Neural cell (in vitro differentiated cells): ENCODE measurements around the gene ZNF283. TPM values are rescaled to one million over a fixed set of nuclear protein-coding genes. Genes with fewer than 3 reads are reported as not detected.

Source experiments
- H2AFZ ChIP-seq: fragments of 200-600, 300-800 bp; sonication (generic), shearing (Covaris generic); 2 replicates; pipeline ENCODE4 v1.6.0; 2014; ENCODE audit warnings: low read depth, mild to moderate bottlenecking, antibody characterized with exemption, low read length, moderate library complexity
- H3F3A ChIP-seq: fragments of 200-600 bp; shearing (Covaris generic); 2 replicates; pipeline ENCODE4 v1.6.1; 2016; ENCODE audit warnings: mild to moderate bottlenecking, moderate library complexity, mixed read lengths, antibody characterized with exemption, low read length; ENCODE audit not compliant: insufficient read depth, poor library complexity, severe bottlenecking
- H3K27ac ChIP-seq: fragments of 200-600, 300-800 bp; sonication (generic), shearing (Covaris generic); 2 replicates; pipeline ENCODE4 v1.5.1; 2014; ENCODE audit warnings: mild to moderate bottlenecking, low read length, moderate library complexity
- H3K27me3 ChIP-seq: fragments of 300-800, 200-600 bp; sonication (generic), shearing (Covaris generic); 2 replicates; pipeline ENCODE4 v1.6.0; 2014; ENCODE audit warnings: mild to moderate bottlenecking, low read depth, low read length, moderate library complexity; ENCODE audit not compliant: insufficient read depth
- H3K36me3 ChIP-seq: fragments of 300-800, 200-600 bp; sonication (generic), shearing (Covaris generic); 2 replicates; pipeline ENCODE4 v1.5.1; 2014; ENCODE audit warnings: mild to moderate bottlenecking, antibody characterized with exemption, low read length, moderate library complexity; ENCODE audit not compliant: insufficient read depth
- H3K4me2 ChIP-seq: fragments of 300-800, 200-600 bp; sonication (generic), shearing (Covaris generic); 2 replicates; pipeline ENCODE4 v1.6.0; 2014; ENCODE audit warnings: mild to moderate bottlenecking, low read length
- H3K4me3 ChIP-seq: fragments of 300-800, 200-600 bp; sonication (generic), shearing (Covaris generic); 2 replicates; pipeline ENCODE4 v1.5.1; 2014; ENCODE audit warnings: mild to moderate bottlenecking, low read length, moderate library complexity
- H3K79me2 ChIP-seq: fragments of 200-600 bp; shearing (Covaris generic); replicated peaks from 2 replicates; pipeline ENCODE4 v1.6.0; 2014; ENCODE audit warnings: mild to moderate bottlenecking, low read length, moderate library complexity; ENCODE audit not compliant: insufficient read depth
- H3K9ac ChIP-seq: fragments of 300-800, 200-600 bp; sonication (generic), shearing (Covaris generic); 2 replicates; pipeline ENCODE4 v1.6.1; 2016; ENCODE audit warnings: mild to moderate bottlenecking, low read length, mixed read lengths
- H3K9me2 ChIP-seq: fragments of 200-600 bp; shearing (Covaris generic); 2 replicates; pipeline ENCODE4 v1.6.1; 2016; ENCODE audit warnings: mild to moderate bottlenecking, low read length, mixed read lengths; ENCODE audit not compliant: insufficient read depth
- H3K9me3 ChIP-seq: fragments of 200-600, 300-800 bp; sonication (generic), shearing (Covaris generic); 2 replicates; pipeline ENCODE4 v1.6.1; 2016; ENCODE audit warnings: mild to moderate bottlenecking, mixed run types, low read length, moderate library complexity, mixed read lengths
- H4K20me1 ChIP-seq: fragments of 200-600 bp; shearing (Covaris generic); 2 replicates; pipeline ENCODE4 v1.6.1; 2016; ENCODE audit warnings: mild to moderate bottlenecking, mixed run types; ENCODE audit not compliant: insufficient read depth
- CTCF ChIP-seq: fragments of 450-650 bp; IDR thresholded peaks from 2 replicates; pipeline ENCODE4 v1.5.1; 2014; ENCODE audit warnings: antibody characterized with exemption, mild to moderate bottlenecking, moderate library complexity; ENCODE audit not compliant: poor library complexity, severe bottlenecking
- EP300 ChIP-seq: fragments of 450-650 bp; conservative IDR thresholded peaks from 2 replicates; pipeline ENCODE4 v1.6.1; 2014; ENCODE audit warnings: antibody characterized with exemption, mild to moderate bottlenecking, moderate library complexity; ENCODE audit not compliant: poor library complexity, severe bottlenecking
- EZH2 ChIP-seq: fragments of 200-600, 300-800 bp; shearing (Covaris generic), sonication (generic); IDR thresholded peaks from 2 replicates; pipeline ENCODE4 v1.6.1; 2014; ENCODE audit warnings: antibody characterized with exemption, low read length, borderline replicate concordance, mild to moderate bottlenecking; ENCODE audit not compliant: insufficient read depth, poor library complexity, severe bottlenecking
- MXI1 ChIP-seq: fragments of 450-650 bp; conservative IDR thresholded peaks from 2 replicates; pipeline ENCODE4 v1.6.1; 2014; ENCODE audit warnings: antibody characterized with exemption, mild to moderate bottlenecking; ENCODE audit not compliant: poor library complexity, severe bottlenecking
- POLR2AphosphoS5 ChIP-seq: IDR thresholded peaks from 2 replicates; pipeline ENCODE4 v1.6.1; 2012
- RAD21 ChIP-seq: fragments of 450-650 bp; conservative IDR thresholded peaks from 2 replicates; pipeline ENCODE4 v1.6.1; 2014; ENCODE audit warnings: antibody characterized with exemption, mild to moderate bottlenecking, moderate library complexity
- SMC3 ChIP-seq: fragments of 450-650 bp; conservative IDR thresholded peaks from 2 replicates; pipeline ENCODE4 v1.6.1; 2014; ENCODE audit warnings: antibody characterized with exemption, mild to moderate bottlenecking, moderate library complexity; ENCODE audit not compliant: poor library complexity
- TAF1 ChIP-seq: IDR thresholded peaks from 2 replicates; pipeline ENCODE4 v1.6.1; 2012; ENCODE audit warnings: low read depth
- polyA plus RNA-seq: library from polyadenylated mRNA; depleted of rRNA; stranded (reverse); fragments of >200 nt; gene quantifications from 2 replicates; pipeline ENCODE4 v1.2.3, GENCODE V29; 2014
- TF ChIP-seq, protein P1 (sequence below): IDR thresholded peaks from 2 replicates; pipeline ENCODE4 v1.6.1; 2012; ENCODE audit warnings: borderline replicate concordance

Gene ZNF283
- polyA plus RNA-seq, 1 donor from 2014 or later = 14.9 TPM

GRCh38 chr19:43883864-43884263, 56.7 kb downstream of the ZNF283 start, which contains the start of gene ZNF404:
TSS of gene ZNF404 (minus strand) at chr19:43883964.
- peaks cover 5% of the 10 kb centered on the region for H3K9me3 ChIP-seq

GRCh38 chr19:43895727-43896308, 68.7 kb downstream of the ZNF283 start:
- no peak overlapping the region for H3K4me2 ChIP-seq
- H3K9me3 ChIP-seq = peaks cover 3% of the 10 kb centered on the region
- H3F3A ChIP-seq = no peaks in the 10 kb centered on the region
- H3K4me3 ChIP-seq = no peak overlapping the region
- no peak overlapping the region for H3K27ac ChIP-seq
- H3K27me3 ChIP-seq = no peaks in the 10 kb centered on the region
- no peak overlapping the region for H2AFZ ChIP-seq
- H4K20me1 ChIP-seq = no peaks in the 10 kb centered on the region
- H3K36me3 ChIP-seq = no peaks in the 10 kb centered on the region
- H3K9me2 ChIP-seq = no peaks in the 10 kb centered on the region
- no peak overlapping the region for H3K9ac ChIP-seq
- no peaks in the 10 kb centered on the region for H3K79me2 ChIP-seq
- no peak for TF ChIP-seq RAD21
- TF ChIP-seq EZH2 = no peak
- TF ChIP-seq EP300 = no peak
- TF ChIP-seq POLR2AphosphoS5 = no peak
- no peak for TF ChIP-seq TAF1
- no peak for TF ChIP-seq SMC3
- TF ChIP-seq MXI1 = no peak
- TF ChIP-seq, protein P1, sequence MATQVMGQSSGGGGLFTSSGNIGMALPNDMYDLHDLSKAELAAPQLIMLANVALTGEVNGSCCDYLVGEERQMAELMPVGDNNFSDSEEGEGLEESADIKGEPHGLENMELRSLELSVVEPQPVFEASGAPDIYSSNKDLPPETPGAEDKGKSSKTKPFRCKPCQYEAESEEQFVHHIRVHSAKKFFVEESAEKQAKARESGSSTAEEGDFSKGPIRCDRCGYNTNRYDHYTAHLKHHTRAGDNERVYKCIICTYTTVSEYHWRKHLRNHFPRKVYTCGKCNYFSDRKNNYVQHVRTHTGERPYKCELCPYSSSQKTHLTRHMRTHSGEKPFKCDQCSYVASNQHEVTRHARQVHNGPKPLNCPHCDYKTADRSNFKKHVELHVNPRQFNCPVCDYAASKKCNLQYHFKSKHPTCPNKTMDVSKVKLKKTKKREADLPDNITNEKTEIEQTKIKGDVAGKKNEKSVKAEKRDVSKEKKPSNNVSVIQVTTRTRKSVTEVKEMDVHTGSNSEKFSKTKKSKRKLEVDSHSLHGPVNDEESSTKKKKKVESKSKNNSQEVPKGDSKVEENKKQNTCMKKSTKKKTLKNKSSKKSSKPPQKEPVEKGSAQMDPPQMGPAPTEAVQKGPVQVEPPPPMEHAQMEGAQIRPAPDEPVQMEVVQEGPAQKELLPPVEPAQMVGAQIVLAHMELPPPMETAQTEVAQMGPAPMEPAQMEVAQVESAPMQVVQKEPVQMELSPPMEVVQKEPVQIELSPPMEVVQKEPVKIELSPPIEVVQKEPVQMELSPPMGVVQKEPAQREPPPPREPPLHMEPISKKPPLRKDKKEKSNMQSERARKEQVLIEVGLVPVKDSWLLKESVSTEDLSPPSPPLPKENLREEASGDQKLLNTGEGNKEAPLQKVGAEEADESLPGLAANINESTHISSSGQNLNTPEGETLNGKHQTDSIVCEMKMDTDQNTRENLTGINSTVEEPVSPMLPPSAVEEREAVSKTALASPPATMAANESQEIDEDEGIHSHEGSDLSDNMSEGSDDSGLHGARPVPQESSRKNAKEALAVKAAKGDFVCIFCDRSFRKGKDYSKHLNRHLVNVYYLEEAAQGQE = no peak

More at GRCh38 chr19:43883864-43884263, 56.7 kb downstream of the ZNF283 start, which contains the start of gene ZNF404:
- H3K9ac ChIP-seq = no peak within 1 kb of the TSS
- no peak within 1 kb of the TSS for H3K4me3 ChIP-seq
- no peaks in the 10 kb centered on the region for H3K9me2 ChIP-seq
- no peak within 1 kb of the TSS for H3K27ac ChIP-seq
- H3F3A ChIP-seq = no peaks in the 10 kb centered on the region
- H2AFZ ChIP-seq = no peak within 1 kb of the TSS
- no peak within 1 kb of the TSS for H3K4me2 ChIP-seq
- no peak for TF ChIP-seq CTCF
- TF ChIP-seq SMC3 = no peak
- TF ChIP-seq RAD21 = no peak
- no peak for TF ChIP-seq POLR2AphosphoS5
- TF ChIP-seq, protein P1 = no peak
- no peak for TF ChIP-seq EZH2
- no peak for TF ChIP-seq MXI1
- TF ChIP-seq EP300 = no peak
- TF ChIP-seq TAF1 = no peak
- no peaks in the 10 kb centered on the region for H3K79me2 ChIP-seq
- no peaks in the 10 kb centered on the region for H3K27me3 ChIP-seq
- peaks cover 4% of the 10 kb centered on the region for H3K36me3 ChIP-seq
- H4K20me1 ChIP-seq = no peaks in the 10 kb centered on the region
